GM12878 (cell line): ENCODE data around the gene TP63. TPM values are rescaled to one million over a fixed set of nuclear protein-coding genes. Genes with fewer than 3 reads are reported as not detected.

Experiments
- ATAC-seq: fragments of 200-7000 bp; cut with Tn5 transposase; 3 replicates; pipeline ENCODE4 v1.9.1; 2020; ENCODE audit warnings: mild to moderate bottlenecking, moderate library complexity
- BruUV-seq: library from RNA; stranded (reverse); fragments of 400-500 nt; replicated peaks from 2 replicates; lab custom pipeline; 2021; lab: Mats Ljungman, UMichigan
- CTCF ChIA-PET: fragments of 300-600 bp; sonication (Branson Sonifier 250); formaldehyde crosslinking; extraction: SDS; loops from one replicate; lab custom pipeline; 2021; ENCODE audit warnings: inconsistent platforms; lab: Yijun Ruan, JAX
- POLR2A ChIA-PET: fragments of 350-600 bp; formaldehyde crosslinking; extraction: SDS; loops from one replicate; lab custom pipeline; 2021; ENCODE audit warnings: inconsistent platforms; lab: Charles Lee
- RAD21 ChIA-PET: fragments of 300-600 bp; sonication (Branson Sonifier 250); formaldehyde crosslinking; loops from one replicate; lab custom pipeline; 2023; ENCODE audit warnings: antibody characterized with exemption; ENCODE audit not compliant: unreplicated experiment; lab: Charles Lee
- SMC1A ChIA-PET: fragments of 300-600 bp; sonication (Branson Sonifier 250); formaldehyde crosslinking; loops from one replicate; lab custom pipeline; 2023; ENCODE audit not compliant: unreplicated experiment, uncharacterized antibody; lab: Charles Lee
- DNase-seq: peaks from one replicate; pipeline ENCODE4 v3.0.0-alpha.2; 2011; ENCODE audit warnings: low read depth, low spot score
- FAIRE-seq: peaks from 3 replicates; lab custom pipeline; 2011; peaks lifted over from hg19 to GRCh38; lab: Jason Lieb, UNC
- H2AFZ ChIP-seq: 2 replicates; pipeline ENCODE4 v1.6.0; 2011; ENCODE audit warnings: low read depth, low read length, control low read depth; ENCODE audit not compliant: control insufficient read depth
- H3K27ac ChIP-seq: 2 replicates; pipeline ENCODE4 v1.5.1; 2011; ENCODE audit warnings: control low read depth; ENCODE audit not compliant: control insufficient read depth, insufficient read depth
- H3K27me3 ChIP-seq, 2 experiments: replicated peaks in 1 of 2; 2 replicates each; pipeline versions ENCODE4 v1.6.0 to v1.6.1; 2011; ENCODE audit warnings: low read length in 1 of 2; ENCODE audit not compliant: control insufficient read depth in 2 of 2, insufficient read depth in 2 of 2
- H3K36me3 ChIP-seq, 2 experiments: 2 replicates each; pipeline ENCODE4 v1.5.1; 2011; ENCODE audit warnings: low read length in 1 of 2; ENCODE audit not compliant: control insufficient read depth in 2 of 2, insufficient read depth in 2 of 2
- H3K4me1 ChIP-seq: 2 replicates; pipeline ENCODE4 v1.6.1; 2011; ENCODE audit warnings: mild to moderate bottlenecking, low read length, moderate library complexity, mixed read lengths; ENCODE audit not compliant: control insufficient read depth, insufficient read depth
- H3K4me2 ChIP-seq: 2 replicates; pipeline ENCODE4 v1.6.0; 2011; ENCODE audit warnings: control low read depth; ENCODE audit not compliant: control insufficient read depth, insufficient read depth
- H3K4me3 ChIP-seq: fragments of 200-600 bp; sonication (generic); 2 replicates; pipeline ENCODE4 v1.5.1; 2016
- H3K79me2 ChIP-seq: 2 replicates; pipeline ENCODE4 v1.6.0; 2011; ENCODE audit warnings: low read length; ENCODE audit not compliant: control insufficient read depth, insufficient read depth
- H3K9ac ChIP-seq: 2 replicates; pipeline ENCODE4 v1.8.0; 2011; ENCODE audit warnings: low read length, control low read depth, mixed read lengths; ENCODE audit not compliant: control insufficient read depth, insufficient read depth
- H3K9me3 ChIP-seq: replicated peaks from 3 replicates; pipeline ENCODE4 v1.5.1; 2011; ENCODE audit warnings: mild to moderate bottlenecking, low read length; ENCODE audit not compliant: control insufficient read depth, insufficient read depth
- H4K20me1 ChIP-seq: 2 replicates; pipeline ENCODE4 v1.6.0; 2011; ENCODE audit not compliant: control insufficient read depth, insufficient read depth
- BCLAF1 ChIP-seq: fragments of 450-650 bp; IDR thresholded peaks from 2 replicates; pipeline ENCODE4 v1.6.1; 2017; ENCODE audit warnings: antibody characterized with exemption, mild to moderate bottlenecking, moderate library complexity
- CBX3 ChIP-seq: fragments of 200-600 bp; sonication (generic); IDR thresholded peaks from 2 replicates; pipeline ENCODE4 v1.6.1; 2016; ENCODE audit warnings: low read depth, borderline replicate concordance
- HCFC1 ChIP-seq: fragments of 150-350 bp; IDR thresholded peaks from 2 replicates; pipeline ENCODE4 v1.6.1; 2014; ENCODE audit warnings: low read length
- IRF4 ChIP-seq: IDR thresholded peaks from 2 replicates; pipeline ENCODE4 v1.6.1; 2011; ENCODE audit warnings: low read depth, low read length
- MLLT1 ChIP-seq: fragments of 450-650 bp; IDR thresholded peaks from 2 replicates; pipeline ENCODE4 v1.6.1; 2016; ENCODE audit warnings: mild to moderate bottlenecking
- NFXL1 ChIP-seq: fragments of 450-650 bp; IDR thresholded peaks from 2 replicates; pipeline ENCODE4 v1.6.1; 2017; ENCODE audit warnings: antibody characterized with exemption, mild to moderate bottlenecking, borderline replicate concordance
- NR2C2 ChIP-seq: IDR thresholded peaks from 2 replicates; pipeline ENCODE4 v1.6.1; 2011; ENCODE audit warnings: borderline replicate concordance, low read depth; ENCODE audit not compliant: control insufficient read depth, insufficient read length
- POLR2A ChIP-seq: IDR thresholded peaks from 2 replicates; pipeline ENCODE4 v1.6.1; 2011; ENCODE audit warnings: low read depth, mild to moderate bottlenecking, low read length
- POLR2AphosphoS2 ChIP-seq: IDR thresholded peaks from 2 replicates; pipeline ENCODE4 v1.6.1; 2011; ENCODE audit warnings: low read depth, mild to moderate bottlenecking, low read length, improper control_type of control experiment, moderate library complexity
- SRF ChIP-seq, 2 experiments: IDR thresholded peaks; 2 replicates each; pipeline ENCODE4 v1.6.1; 2011; ENCODE audit warnings: low read depth in 2 of 2, low read length in 2 of 2, mild to moderate bottlenecking in 1 of 2, moderate library complexity in 1 of 2
- SUZ12 ChIP-seq: fragments of 200-600 bp; sonication (generic); IDR thresholded peaks from one replicate; pipeline ENCODE4 v1.6.1; 2018; ENCODE audit warnings: antibody characterized with exemption, mild to moderate bottlenecking; ENCODE audit not compliant: unreplicated experiment
- TCF12 ChIP-seq: IDR thresholded peaks from 2 replicates; pipeline ENCODE4 v1.6.1; 2011; ENCODE audit warnings: low read depth, mild to moderate bottlenecking, low read length
- TCF7 ChIP-seq: IDR thresholded peaks from 2 replicates; pipeline ENCODE4 v1.6.1; 2014; ENCODE audit warnings: antibody characterized with exemption, borderline replicate concordance
- YBX1 ChIP-seq: fragments of 450-650 bp; IDR thresholded peaks from 2 replicates; pipeline ENCODE4 v1.6.1; 2016; ENCODE audit warnings: antibody characterized with exemption
- ZNF622 ChIP-seq: fragments of 450-650 bp; IDR thresholded peaks from 2 replicates; pipeline ENCODE4 v1.6.1; 2017; ENCODE audit warnings: mild to moderate bottlenecking, inconsistent platforms
- WGBS: methylation state at CpG from one replicate; pipeline ENCODE4 v1.1.6; 2016; ENCODE audit warnings: low lambda C conversion rate; ENCODE audit not compliant: insufficient replicate concordance, insufficient coverage; ENCODE audit errors: missing lambda C conversion rate; 5-methylcytosine and 5-hydroxymethylcytosine counted together
- in situ Hi-C: fragments of 300-500 bp; cut with MboI; formaldehyde crosslinking; loops from 9 replicates; pipeline ENCODE4 v1.14.3; 2018; ENCODE audit warnings: mixed read lengths
- intact Hi-C: fragments of 100-400 bp; cut with micrococcal nuclease; formaldehyde crosslinking; loops from one replicate; pipeline ENCODE4 v1.14.2; 2022; ENCODE audit not compliant: unreplicated experiment
- polyA plus RNA-seq, 11 experiments: library from polyadenylated mRNA; depleted of rRNA in 4 of 11; unstranded in 6 of 11; stranded (reverse) in 5 of 11; fragments of >200 nt; fragmentation: Nextera tagmentation in 4 of 11; fragmentation: Illumina TruSeq in 1 of 11; extraction: Ambion mirVana in 4 of 11; extraction: Trizol in 1 of 11; gene quantifications; 1 replicate in 1 of 11; 2 replicates in 10 of 11; pipeline versions ENCODE4 v1.2.1 to v1.2.3, GENCODE V29; 2011 to 2016; ENCODE audit warnings: inconsistent platforms in 2 of 11, missing spikeins in 2 of 11, low read depth in 1 of 11
- total RNA-seq, 4 experiments: library from RNA; depleted of rRNA in 3 of 4; stranded (reverse); fragments of >200 nt in 3 of 4; fragmentation: Illumina TruSeq in 1 of 4; extraction: Trizol in 1 of 4; gene quantifications; 2 replicates each; pipeline versions ENCODE4 v1.2.1 to v1.2.3, GENCODE V29; 2013 to 2021
- TF ChIP-seq, protein P1 (sequence below): IDR thresholded peaks from 2 replicates; pipeline ENCODE4 v1.6.1; 2012; ENCODE audit warnings: low read depth, low read length, improper control_type of control experiment
- TF ChIP-seq, protein P2 (sequence below): fragments of 450-650 bp; IDR thresholded peaks from 2 replicates; pipeline ENCODE4 v1.6.1; 2017; ENCODE audit warnings: low read depth, mild to moderate bottlenecking, moderate library complexity

TP63 gene
- total and polyA plus RNA-seq, 10 of the 15 experiments (the other 5 are each of a cell fraction or from before 2014, with no cell fraction given): 1.4 to 10.8 (median 6.2) TPM

DNA sequence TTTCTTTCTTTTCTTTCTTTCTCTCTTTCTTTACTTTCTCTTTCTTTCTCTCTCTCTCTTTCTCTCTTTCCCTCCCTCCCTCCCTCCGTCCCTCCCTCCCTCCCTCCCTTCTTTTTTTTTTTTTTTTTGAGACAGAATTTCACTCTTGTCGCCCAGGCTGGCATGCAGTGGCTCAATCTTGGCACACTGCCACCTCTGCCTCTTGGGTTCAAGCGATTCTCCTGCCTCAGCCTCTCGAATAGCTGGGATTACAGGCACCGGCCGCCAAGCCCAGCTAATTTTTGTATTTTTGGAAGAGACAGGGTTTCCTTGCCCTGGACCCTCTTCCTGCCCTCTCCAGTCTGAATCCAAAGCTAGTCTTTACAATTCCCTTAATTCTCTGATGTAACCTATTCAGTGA lies 102.9 kb downstream of the TP63 start:
- no peak overlapping the region for H3K9ac ChIP-seq
- H4K20me1 ChIP-seq: no peaks in the 10 kb centered on the region
- FAIRE-seq (no peak), ATAC-seq (no peak), DNase-seq (no peak)
- no peaks in the 10 kb centered on the region; the same call in 1 of the 3 replicates for H3K9me3 ChIP-seq
- no peak overlapping the region for H3K27ac ChIP-seq
- no peak overlapping the region for H2AFZ ChIP-seq
- WGBS: 96% methylated on average over 4 of the region's 6 CpGs
- TF ChIP-seq SUZ12: no peak
- TF ChIP-seq BCLAF1: no peak
- TF ChIP-seq, protein P1, sequence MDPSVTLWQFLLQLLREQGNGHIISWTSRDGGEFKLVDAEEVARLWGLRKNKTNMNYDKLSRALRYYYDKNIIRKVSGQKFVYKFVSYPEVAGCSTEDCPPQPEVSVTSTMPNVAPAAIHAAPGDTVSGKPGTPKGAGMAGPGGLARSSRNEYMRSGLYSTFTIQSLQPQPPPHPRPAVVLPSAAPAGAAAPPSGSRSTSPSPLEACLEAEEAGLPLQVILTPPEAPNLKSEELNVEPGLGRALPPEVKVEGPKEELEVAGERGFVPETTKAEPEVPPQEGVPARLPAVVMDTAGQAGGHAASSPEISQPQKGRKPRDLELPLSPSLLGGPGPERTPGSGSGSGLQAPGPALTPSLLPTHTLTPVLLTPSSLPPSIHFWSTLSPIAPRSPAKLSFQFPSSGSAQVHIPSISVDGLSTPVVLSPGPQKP: no peak
- TF ChIP-seq YBX1: no peak
- no peak for TF ChIP-seq NR2C2
- no peak for TF ChIP-seq MLLT1
- TF ChIP-seq POLR2A: no peak
- TF ChIP-seq TCF12: no peak
- TF ChIP-seq CBX3: no peak
- no peak for TF ChIP-seq HCFC1
- TF ChIP-seq, protein P2, sequence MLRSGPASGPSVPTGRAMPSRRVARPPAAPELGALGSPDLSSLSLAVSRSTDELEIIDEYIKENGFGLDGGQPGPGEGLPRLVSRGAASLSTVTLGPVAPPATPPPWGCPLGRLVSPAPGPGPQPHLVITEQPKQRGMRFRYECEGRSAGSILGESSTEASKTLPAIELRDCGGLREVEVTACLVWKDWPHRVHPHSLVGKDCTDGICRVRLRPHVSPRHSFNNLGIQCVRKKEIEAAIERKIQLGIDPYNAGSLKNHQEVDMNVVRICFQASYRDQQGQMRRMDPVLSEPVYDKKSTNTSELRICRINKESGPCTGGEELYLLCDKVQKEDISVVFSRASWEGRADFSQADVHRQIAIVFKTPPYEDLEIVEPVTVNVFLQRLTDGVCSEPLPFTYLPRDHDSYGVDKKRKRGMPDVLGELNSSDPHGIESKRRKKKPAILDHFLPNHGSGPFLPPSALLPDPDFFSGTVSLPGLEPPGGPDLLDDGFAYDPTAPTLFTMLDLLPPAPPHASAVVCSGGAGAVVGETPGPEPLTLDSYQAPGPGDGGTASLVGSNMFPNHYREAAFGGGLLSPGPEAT: no peak
- TF ChIP-seq POLR2AphosphoS2: no peak
- no peak for TF ChIP-seq SRF (IDR thresholded peaks at IDR 0.05; ENCODE audit: low read depth in 2 of 2, low read length in 2 of 2)
- TF ChIP-seq IRF4: no peak
- TF ChIP-seq ZNF622: no peak
- TF ChIP-seq NFXL1: no peak
- no peak for TF ChIP-seq TCF7
- in situ Hi-C loops: no loop called here
- ChIA-PET RAD21 (no interaction called here), SMC1A (interaction anchor here (0.6 kb wide), 1 partner anchor 9 kb away, joined by 3 read pairs; no protein-coding TSS in a partner anchor), POLR2A (no interaction called here), CTCF (no interaction called here)
- no peaks in the 10 kb centered on the region for H3K27me3 ChIP-seq
- BruUV-seq: no TSS peak
- no peaks in the 10 kb centered on the region for H3K4me1 ChIP-seq
- no peaks in the 10 kb centered on the region for H3K36me3 ChIP-seq
- intact Hi-C loops: no loop called here
- H3K4me2 ChIP-seq: no peak overlapping the region
- H3K79me2 ChIP-seq: no peaks in the 10 kb centered on the region
- no peak overlapping the region for H3K4me3 ChIP-seq
